ENCODE measurements around the gene ZSWIM9. TPM values are rescaled to one million over a fixed set of nuclear protein-coding genes. Genes with fewer than 3 reads are reported as not detected.

Gene ZSWIM9
- total RNA-seq, 1 donor from 2014 or later = 13.4 TPM

- Mint-ChIP-seq H3K4me3 (no peak overlapping the region), H3K27ac (ENCODE audit: unreplicated experiment) (no peak overlapping the region), H3K9me3 (no peaks in the 10 kb centered on the region), H3K36me3 (ENCODE audit: low read depth) (peaks cover 2% of the 10 kb centered on the region), H3K4me1 (peaks cover 4% of the 10 kb centered on the region), H3K27me3 (ENCODE audit: low read depth) (no peaks in the 10 kb centered on the region)
- TF ChIP-seq, protein P1, sequence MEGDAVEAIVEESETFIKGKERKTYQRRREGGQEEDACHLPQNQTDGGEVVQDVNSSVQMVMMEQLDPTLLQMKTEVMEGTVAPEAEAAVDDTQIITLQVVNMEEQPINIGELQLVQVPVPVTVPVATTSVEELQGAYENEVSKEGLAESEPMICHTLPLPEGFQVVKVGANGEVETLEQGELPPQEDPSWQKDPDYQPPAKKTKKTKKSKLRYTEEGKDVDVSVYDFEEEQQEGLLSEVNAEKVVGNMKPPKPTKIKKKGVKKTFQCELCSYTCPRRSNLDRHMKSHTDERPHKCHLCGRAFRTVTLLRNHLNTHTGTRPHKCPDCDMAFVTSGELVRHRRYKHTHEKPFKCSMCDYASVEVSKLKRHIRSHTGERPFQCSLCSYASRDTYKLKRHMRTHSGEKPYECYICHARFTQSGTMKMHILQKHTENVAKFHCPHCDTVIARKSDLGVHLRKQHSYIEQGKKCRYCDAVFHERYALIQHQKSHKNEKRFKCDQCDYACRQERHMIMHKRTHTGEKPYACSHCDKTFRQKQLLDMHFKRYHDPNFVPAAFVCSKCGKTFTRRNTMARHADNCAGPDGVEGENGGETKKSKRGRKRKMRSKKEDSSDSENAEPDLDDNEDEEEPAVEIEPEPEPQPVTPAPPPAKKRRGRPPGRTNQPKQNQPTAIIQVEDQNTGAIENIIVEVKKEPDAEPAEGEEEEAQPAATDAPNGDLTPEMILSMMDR (conservative IDR thresholded peaks at IDR 0.05) = no peak
- no peak for DNase-seq (ENCODE audit: low read depth, low spot score)
Measured at GRCh38 chr19:48203222-48203793, 32.8 kb downstream of the ZSWIM9 start.

GRCh38 chr19:48203794-48204628 is 33.5 kb downstream of the ZSWIM9 start:
- Mint-ChIP-seq H3K9me3 (no peaks in the 10 kb centered on the region), H3K36me3 (ENCODE audit: low read depth) (peaks cover 2% of the 10 kb centered on the region), H3K27me3 (ENCODE audit: low read depth) (no peaks in the 10 kb centered on the region), H3K4me3 (no peak overlapping the region), H3K27ac (ENCODE audit: unreplicated experiment) (no peak overlapping the region), H3K4me1 (peaks cover 4% of the 10 kb centered on the region)
- DNase-seq (ENCODE audit: low read depth, low spot score) = peak; percentile 93
- TF ChIP-seq, protein P1 (conservative IDR thresholded peaks at IDR 0.05) = no peak

- H3K27ac Mint-ChIP-seq (ENCODE audit: unreplicated experiment) = no peak overlapping the region
- H3K27me3 Mint-ChIP-seq (ENCODE audit: low read depth) = no peaks in the 10 kb centered on the region
- H3K4me1 Mint-ChIP-seq = no peaks in the 10 kb centered on the region
- peaks cover 5% of the 10 kb centered on the region for H3K36me3 Mint-ChIP-seq (ENCODE audit: low read depth)
- TF ChIP-seq, protein P1 (conservative IDR thresholded peaks at IDR 0.05) = no peak
- DNase-seq (ENCODE audit: low read depth, low spot score) = no peak
- H3K9me3 Mint-ChIP-seq = no peaks in the 10 kb centered on the region
- no peak overlapping the region for H3K4me3 Mint-ChIP-seq
Measured at GRCh38 chr19:48206397-48207093, 36.1 kb downstream of the ZSWIM9 start.

- Mint-ChIP-seq H3K9me3 (no peaks in the 10 kb centered on the region), H3K27ac (ENCODE audit: unreplicated experiment) (no peak overlapping the region), H3K4me1 (no peaks in the 10 kb centered on the region), H3K4me3 (no peak overlapping the region), H3K36me3 (ENCODE audit: low read depth) (peaks cover 17% of the 10 kb centered on the region), H3K27me3 (ENCODE audit: low read depth) (no peaks in the 10 kb centered on the region)
- TF ChIP-seq, protein P1 (conservative IDR thresholded peaks at IDR 0.05) = no peak
- no peak for DNase-seq (ENCODE audit: low read depth, low spot score)
Measured at GRCh38 chr19:48210005-48210404, 39.5 kb downstream of the ZSWIM9 start.

- Mint-ChIP-seq H3K27ac (ENCODE audit: unreplicated experiment) (no peak overlapping the region), H3K27me3 (ENCODE audit: low read depth) (no peaks in the 10 kb centered on the region), H3K4me3 (no peak overlapping the region), H3K36me3 (ENCODE audit: low read depth) (peaks cover 29% of the 10 kb centered on the region), H3K4me1 (peaks cover 9% of the 10 kb centered on the region), H3K9me3 (no peaks in the 10 kb centered on the region)
- DNase-seq (ENCODE audit: low read depth, low spot score) = no peak
- TF ChIP-seq, protein P1 (conservative IDR thresholded peaks at IDR 0.05) = no peak
Measured at GRCh38 chr19:48213959-48214358, 43.5 kb downstream of the ZSWIM9 start.

Data from neural crest cell (in vitro differentiated cells).